Stomach (tissue), 9 donors: ENCODE results near the gene MMP8. TPM values are rescaled to one million over a fixed set of nuclear protein-coding genes. Genes with fewer than 3 reads are reported as not detected.

Experiments used
- DNase-seq, 2 donors: peaks; one replicate each; pipeline versions ENCODE4 v3.0.0 to v3.0.0-alpha.2; 2013 to 2019
- H3K27ac ChIP-seq, 5 donors: fragments of 200-600 bp in 4 of 5; sonication (generic) in 4 of 5; one replicate each; pipeline ENCODE4 v1.5.1; 2013 to 2019; ENCODE audit warnings: mild to moderate bottlenecking in 1 of 5, moderate library complexity in 1 of 5
- H3K27me3 ChIP-seq, 3 donors: fragments of 200-600 bp; sonication (generic); one replicate each; pipeline ENCODE4 v1.5.1; 2017 to 2019; ENCODE audit warnings: mixed run types in 1 of 3
- H3K36me3 ChIP-seq, 4 donors: fragments of 200-600 bp; sonication (generic); 1 replicate in 3 of 4; 2 replicates in 1 of 4; pipeline ENCODE4 v1.5.1; 2016 to 2019
- H3K4me1 ChIP-seq, 4 donors: fragments of 200-600 bp; sonication (generic); one replicate each; pipeline ENCODE4 v1.5.1; 2016 to 2019
- H3K4me3 ChIP-seq, 4 donors: fragments of 200-600 bp; sonication (generic) in 3 of 4; one replicate each; pipeline ENCODE4 v1.5.1; 2016 to 2019; ENCODE audit warnings: mild to moderate bottlenecking in 1 of 4
- H3K9me3 ChIP-seq, 4 donors: fragments of 200-600 bp; sonication (generic); one replicate each; pipeline ENCODE4 v1.5.1; 2016 to 2019
- CTCF ChIP-seq, 7 experiments: fragments of 450-650 bp in 4 of 7; fragments of 200-600 bp in 3 of 7; sonication (generic) in 3 of 7; IDR thresholded peaks; one replicate each; pipeline ENCODE4 v1.5.1; 2016 to 2019; ENCODE audit warnings: antibody characterized with exemption in 7 of 7, control low read depth in 2 of 7, mild to moderate bottlenecking in 1 of 7
- EP300 ChIP-seq: sonication (generic); formaldehyde crosslinking; IDR thresholded peaks from one replicate; pipeline ENCODE4 v1.6.1; 2017; ENCODE audit warnings: antibody characterized with exemption
- POLR2A ChIP-seq, 4 donors: fragments of 450-650 bp; IDR thresholded peaks; one replicate each; pipeline ENCODE4 v1.6.1; 2016; ENCODE audit warnings: antibody characterized with exemption in 4 of 4, control low read depth in 2 of 4, mild to moderate bottlenecking in 1 of 4, moderate library complexity in 1 of 4
- POLR2AphosphoS5 ChIP-seq, 3 donors: sonication (generic); formaldehyde crosslinking; IDR thresholded peaks; one replicate each; pipeline ENCODE4 v1.6.1; 2016; ENCODE audit warnings: antibody characterized with exemption in 3 of 3
- WGBS, 5 donors: extraction: QIAGEN DNeasy Blood & Tissue Kit in 3 of 5; methylation state at CpG; one replicate each; pipeline versions ENCODE4 v1.1.5 to v1.1.7; 2013 to 2018; 5-methylcytosine and 5-hydroxymethylcytosine counted together
- intact Hi-C: fragments of 100-400 bp; cut with DNase I; formaldehyde crosslinking; loops from one replicate; pipeline ENCODE4 v1.15.1; 2023; ENCODE audit warnings: low total_unique reads
- polyA plus RNA-seq, 3 donors: library from polyadenylated mRNA; stranded (reverse); fragments of 200-250 nt; gene quantifications; one replicate each; pipeline ENCODE4 v1.2.3, GENCODE V29; 2013
- total RNA-seq, 5 donors: library from RNA; depleted of rRNA; stranded (reverse); fragments of >200 nt; gene quantifications; one replicate each; pipeline versions ENCODE4 v1.1.0 to v1.2.3, GENCODE V29; 2014 to 2016
- donor health status: healthy with polysubstance abuse.
- donor health status: Bipolar disorder and iron deficiency.
- donor health status: healthy.

The MMP8 gene
- total and polyA plus RNA-seq, 8 donors, result 0.20 to 1.8 (median 0.50) TPM; not detected in 5

DNA sequence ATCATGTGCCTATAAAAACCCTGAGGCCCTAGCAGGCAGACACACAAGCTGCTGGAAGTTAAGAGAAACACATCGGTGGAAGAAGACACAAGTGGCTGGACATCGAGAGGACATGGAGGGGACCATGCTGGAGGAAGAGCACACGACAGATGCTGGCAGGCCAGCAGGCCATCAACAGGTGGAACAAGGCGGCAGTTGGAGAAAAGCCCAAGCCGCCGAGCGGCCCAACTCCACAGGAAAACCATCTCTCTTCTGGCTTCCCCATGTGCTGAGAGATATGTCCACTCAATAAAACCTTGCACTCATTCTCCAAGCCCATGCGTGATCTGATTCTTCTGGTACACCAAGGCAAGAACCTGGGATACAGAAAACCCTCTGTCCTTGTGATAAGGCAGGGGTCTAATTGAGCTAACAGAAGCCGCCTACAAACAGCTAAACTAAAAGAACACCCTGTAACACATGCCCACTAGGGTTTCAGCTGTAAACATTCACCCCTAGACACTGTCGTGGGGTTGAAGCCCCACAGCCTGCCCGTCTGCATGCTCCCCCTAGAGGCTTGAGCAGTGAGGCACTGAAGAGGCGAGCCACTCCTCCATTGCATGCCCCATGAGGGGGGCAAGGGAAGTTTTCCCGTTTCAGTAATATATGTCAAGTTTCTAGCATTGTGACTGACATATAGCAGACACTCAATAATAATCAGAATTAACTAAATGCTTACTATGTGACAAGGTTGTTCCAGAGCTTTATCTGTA is 60.6 kb downstream of the MMP8 start:
- Histone ChIP-seq H3K4me3 (no peak overlapping the region), H3K9me3 (no peaks in the 10 kb centered on the region), H3K4me1 (no peaks in the 10 kb centered on the region), H3K36me3 (no peaks in the 10 kb centered on the region), H3K27me3 (no peaks in the 10 kb centered on the region), H3K27ac (no peak overlapping the region)
- no peak for TF ChIP-seq EP300
- no peak for TF ChIP-seq CTCF (IDR thresholded peaks at IDR 0.05)
- no peak for TF ChIP-seq POLR2AphosphoS5 (IDR thresholded peaks at IDR 0.05)
- no peak for TF ChIP-seq POLR2A (IDR thresholded peaks at IDR 0.05)
- intact Hi-C loops, result no loop called here
- no peak for DNase-seq
- WGBS, 5 donors, result 81 to 86% (median 83%) methylated on average over 13 of the region's 13 CpGs

DNA sequence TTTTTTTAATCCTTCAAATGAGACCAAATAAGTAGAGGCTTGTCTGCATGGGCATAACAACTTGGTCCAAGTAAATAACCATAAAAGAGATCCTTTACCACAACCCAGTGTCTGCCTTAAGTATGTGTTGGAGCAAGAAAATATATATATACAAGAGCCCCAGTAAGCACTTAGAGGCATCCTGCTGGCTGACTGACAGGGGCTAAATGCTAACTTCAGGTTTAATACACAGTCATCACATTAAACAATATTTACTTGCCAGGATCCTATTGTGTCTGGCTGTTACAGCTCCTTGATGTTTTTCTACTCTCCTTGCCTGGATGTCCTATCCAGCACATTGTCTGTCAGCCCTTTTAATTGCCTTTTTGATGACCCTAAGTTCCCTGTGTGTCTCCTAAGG is 62.1 kb downstream of the MMP8 start:
- Histone ChIP-seq H3K4me3 (no peak overlapping the region), H3K36me3 (no peaks in the 10 kb centered on the region), H3K9me3 (no peaks in the 10 kb centered on the region), H3K4me1 (no peaks in the 10 kb centered on the region), H3K27ac (no peak overlapping the region), H3K27me3 (no peaks in the 10 kb centered on the region)
- TF ChIP-seq POLR2AphosphoS5 (IDR thresholded peaks at IDR 0.05) (no peak), EP300 (no peak), POLR2A (IDR thresholded peaks at IDR 0.05) (no peak), CTCF (IDR thresholded peaks at IDR 0.05) (no peak)
- intact Hi-C loops, result no loop called here
- no peak for DNase-seq

Other genes starting within 250 kb of the MMP8 start
- 1 to 10 TPM in 2 of 5 donors, under 1 TPM in 1, not detected in 2; 0.37 to 2.0 (median 1.3) TPM for gene MMP7, start 194.2 kb downstream of the MMP8 start, total RNA-seq
- 10 to 100 TPM in 1 of 3 donors, 1 to 10 TPM in 1, not detected in 1; 2.1 to 45.1 TPM for gene MMP7, start 194.2 kb downstream of the MMP8 start, polyA plus RNA-seq
- gene MMP20, start 99.6 kb downstream of the MMP8 start, total RNA-seq, result not detected
- not detected for gene MMP20, start 99.6 kb downstream of the MMP8 start, polyA plus RNA-seq
- not detected for gene MMP27, start 19.2 kb downstream of the MMP8 start, total RNA-seq
- not detected for gene MMP27, start 19.2 kb downstream of the MMP8 start, polyA plus RNA-seq
- 1 to 10 TPM in 1 of 5 donors, under 1 TPM in 1, not detected in 3; 0.92 to 4.2 TPM for gene MMP10, start 55.7 kb upstream of the MMP8 start, total RNA-seq
- 1 to 10 TPM in 1 of 3 donors, under 1 TPM in 2; 0.10 to 8.8 (median 0.46) TPM for gene MMP10, start 55.7 kb upstream of the MMP8 start, polyA plus RNA-seq
- gene MMP1, start 73.2 kb upstream of the MMP8 start, total RNA-seq, result 10 to 100 TPM in 1 of 5 donors, 1 to 10 TPM in 1, under 1 TPM in 1, not detected in 2; 0.89 to 13.4 (median 3.8) TPM
- 100 to 1,000 TPM in 1 of 3 donors, 10 to 100 TPM in 1, 1 to 10 TPM in 1; 3.0 to 127 (median 11.2) TPM for gene MMP1, start 73.2 kb upstream of the MMP8 start, polyA plus RNA-seq
- gene MMP3, start 118.7 kb upstream of the MMP8 start, total RNA-seq, result 1 to 10 TPM in 2 of 5 donors, under 1 TPM in 2, not detected in 1; 0.45 to 7.0 (median 1.5) TPM
- 10 to 100 TPM in 1 of 3 donors, 1 to 10 TPM in 1, under 1 TPM in 1; 0.83 to 37.5 (median 1.7) TPM for gene MMP3, start 118.7 kb upstream of the MMP8 start, polyA plus RNA-seq
- gene MMP12, start 150.0 kb upstream of the MMP8 start, total RNA-seq, result not detected
- gene MMP12, start 150.0 kb upstream of the MMP8 start, polyA plus RNA-seq, result 1 to 10 TPM in 2 of 3 donors, under 1 TPM in 1; 0.46 to 2.4 (median 1.4) TPM
- gene MMP13, start 230.8 kb upstream of the MMP8 start, total RNA-seq, result not detected
- gene MMP13, start 230.8 kb upstream of the MMP8 start, polyA plus RNA-seq, result under 1 TPM in 1 of 3 donors, not detected in 2; 0.25 TPM